Caco-2 (cell line): ENCODE results near the gene VIPR1. TPM values are rescaled to one million over a fixed set of nuclear protein-coding genes. Genes with fewer than 3 reads are reported as not detected.

Experiments used
- BruUV-seq: library from RNA; stranded (reverse); fragments of 400-500 nt; replicated peaks from 2 replicates; lab custom pipeline; 2021; lab: Mats Ljungman, UMichigan
- CTCF ChIA-PET: fragments of 300-600 bp; sonication (Branson Sonifier 250); formaldehyde crosslinking; loops from one replicate; lab custom pipeline; 2022; ENCODE audit warnings: antibody characterized with exemption; lab: Charles Lee
- POLR2A ChIA-PET: fragments of 300-600 bp; sonication (Branson Sonifier 250); formaldehyde crosslinking; loops from one replicate; lab custom pipeline; 2022; ENCODE audit warnings: antibody characterized with exemption; lab: Charles Lee
- DNase-seq, 2 experiments: peaks; one replicate each; pipeline versions ENCODE4 v3.0.0 to v3.0.0-alpha.2; 2020 to 2022
- H3K27me3 ChIP-seq: replicated peaks from 2 replicates; pipeline ENCODE4 v1.6.0; 2011; ENCODE audit warnings: low read length; ENCODE audit not compliant: control insufficient read depth, insufficient read depth
- H3K36me3 ChIP-seq: 2 replicates; pipeline ENCODE4 v1.5.1; 2011; ENCODE audit warnings: low read length; ENCODE audit not compliant: control insufficient read depth, insufficient read depth
- H3K4me1 ChIP-seq: fragments of 250-450 bp; sonication (Bioruptor Pico); 2 replicates; pipeline ENCODE4 v1.5.1; 2020; ENCODE audit warnings: mild to moderate bottlenecking
- H3K4me3 ChIP-seq: 2 replicates; pipeline ENCODE4 v1.5.1; 2011; ENCODE audit warnings: low read depth, mild to moderate bottlenecking, control low read depth, low read length
- H3K9me3 ChIP-seq: fragments of 250-450 bp; sonication (Bioruptor Pico); 2 replicates; pipeline ENCODE4 v1.5.1; 2020; ENCODE audit warnings: mild to moderate bottlenecking, moderate library complexity
- H3K27ac Mint-ChIP-seq: one replicate; pipeline ENCODE4 v1.8.0; 2022; ENCODE audit warnings: mixed read lengths; ENCODE audit not compliant: unreplicated experiment
- H3K27me3 Mint-ChIP-seq: one replicate; pipeline ENCODE4 v1.8.0; 2022; ENCODE audit warnings: mixed read lengths; ENCODE audit not compliant: insufficient read depth, unreplicated experiment
- H3K36me3 Mint-ChIP-seq: one replicate; pipeline ENCODE4 v1.8.0; 2022; ENCODE audit warnings: mild to moderate bottlenecking, mixed read lengths; ENCODE audit not compliant: insufficient read depth, unreplicated experiment
- H3K4me1 Mint-ChIP-seq: one replicate; pipeline ENCODE4 v1.8.0; 2022; ENCODE audit warnings: low read depth, mixed read lengths; ENCODE audit not compliant: unreplicated experiment
- H3K4me3 Mint-ChIP-seq: one replicate; pipeline ENCODE4 v1.8.0; 2022; ENCODE audit warnings: mild to moderate bottlenecking, moderate library complexity, mixed read lengths; ENCODE audit not compliant: unreplicated experiment
- H3K9me3 Mint-ChIP-seq: one replicate; pipeline ENCODE4 v1.8.0; 2022; ENCODE audit warnings: mixed read lengths; ENCODE audit not compliant: unreplicated experiment
- CTCF ChIP-seq, 2 experiments: fragments of 200-600 bp in 1 of 2; IDR thresholded peaks; 1 replicate in 1 of 2; 2 replicates in 1 of 2; pipeline versions ENCODE4 v1.5.1 to v1.8.0; 2011 to 2022; ENCODE audit warnings: antibody characterized with exemption in 1 of 2, control low read depth in 1 of 2, inconsistent platforms in 1 of 2, low read depth in 1 of 2, low read length in 1 of 2, mild to moderate bottlenecking in 1 of 2, moderate library complexity in 1 of 2; ENCODE audit not compliant: insufficient read depth in 1 of 2, severe bottlenecking in 1 of 2, unreplicated experiment in 1 of 2
- intact Hi-C: fragments of 100-400 bp; cut with micrococcal nuclease; formaldehyde crosslinking; loops from one replicate; pipeline ENCODE4 v1.10.0; 2022; ENCODE audit not compliant: unreplicated experiment
- total RNA-seq: library from RNA; stranded (reverse); gene quantifications from 2 replicates; pipeline ENCODE4 v1.2.3, GENCODE V29; 2022

The VIPR1 gene
- total RNA-seq, 1 experiment from 2014 or later = 3.8 TPM

DNA sequence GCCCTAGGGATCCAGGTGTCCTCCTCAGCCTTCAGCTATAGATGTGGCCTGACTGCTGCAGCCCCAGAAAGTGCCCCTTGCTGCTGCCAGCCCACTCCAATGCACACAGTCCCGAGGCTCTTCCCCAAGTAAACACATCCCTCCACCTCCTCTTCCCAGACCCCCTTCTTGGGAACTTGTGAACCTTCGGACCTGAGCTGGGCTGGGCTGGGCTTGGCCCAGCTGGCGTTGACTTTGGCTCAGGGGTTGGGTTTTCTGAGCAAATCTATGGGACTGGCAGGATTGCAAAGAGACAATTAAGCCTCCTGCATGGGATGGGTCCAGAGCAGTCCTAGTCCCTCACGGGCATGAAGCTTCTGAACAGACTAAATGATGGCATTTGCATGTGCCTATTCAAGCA is 14.7 kb downstream of the VIPR1 start:
- intact Hi-C loops = no loop called here
- BruUV-seq = no TSS peak
- CTCF ChIA-PET = no interaction called here
- no peak overlapping the region for H3K27ac Mint-ChIP-seq
- no peaks in the 10 kb centered on the region for H3K27me3 ChIP-seq
- H3K36me3 Mint-ChIP-seq = peaks cover 10% of the 10 kb centered on the region
- peaks cover 11% of the 10 kb centered on the region for H3K4me1 ChIP-seq
- peaks cover 13% of the 10 kb centered on the region for H3K4me1 Mint-ChIP-seq
- no peaks in the 10 kb centered on the region; the same call in 1 of the 2 replicates for H3K36me3 ChIP-seq
- no peak overlapping the region for H3K4me3 Mint-ChIP-seq
- H3K27me3 Mint-ChIP-seq = no peaks in the 10 kb centered on the region
- no peak for TF ChIP-seq CTCF (IDR thresholded peaks at IDR 0.05; ENCODE audit: insufficient read depth in 1 of 2, low read depth in 1 of 2, low read length in 1 of 2, severe bottlenecking in 1 of 2, unreplicated experiment in 1 of 2)
- no peaks in the 10 kb centered on the region for H3K9me3 ChIP-seq
- POLR2A ChIA-PET = no interaction called here
- H3K9me3 Mint-ChIP-seq = no peaks in the 10 kb centered on the region
- DNase-seq = no peak
- H3K4me3 ChIP-seq = no peak overlapping the region

GRCh38 chr3:42518800-42519567 is 16.5 kb downstream of the VIPR1 start:
- intact Hi-C loops = no loop called here
- Histone ChIP-seq H3K4me3 (no peak overlapping the region), H3K4me1 (peaks cover 11% of the 10 kb centered on the region), H3K36me3 (no peaks in the 10 kb centered on the region; the same call in 1 of the 2 replicates), H3K27me3 (no peaks in the 10 kb centered on the region), H3K9me3 (no peaks in the 10 kb centered on the region)
- TF ChIP-seq CTCF (IDR thresholded peaks at IDR 0.05; ENCODE audit: insufficient read depth in 1 of 2, low read depth in 1 of 2, low read length in 1 of 2, severe bottlenecking in 1 of 2, unreplicated experiment in 1 of 2) = no peak
- H3K27me3 Mint-ChIP-seq = no peaks in the 10 kb centered on the region
- BruUV-seq = no TSS peak
- no peaks in the 10 kb centered on the region for H3K9me3 Mint-ChIP-seq
- H3K4me3 Mint-ChIP-seq = no peak overlapping the region
- POLR2A ChIA-PET = no interaction called here
- peaks cover 13% of the 10 kb centered on the region for H3K4me1 Mint-ChIP-seq
- H3K36me3 Mint-ChIP-seq = peaks cover 6% of the 10 kb centered on the region
- CTCF ChIA-PET = no interaction called here
- H3K27ac Mint-ChIP-seq = no peak overlapping the region
- DNase-seq = no peak

- DNase-seq = no peak
- ChIA-PET POLR2A (no interaction called here), CTCF (no interaction called here)
- Histone ChIP-seq H3K9me3 (no peaks in the 10 kb centered on the region), H3K4me3 (no peak overlapping the region), H3K36me3 (no peaks in the 10 kb centered on the region; the same call in 1 of the 2 replicates), H3K27me3 (no peaks in the 10 kb centered on the region), H3K4me1 (peaks cover 11% of the 10 kb centered on the region)
- intact Hi-C loops = no loop called here
- no peak for TF ChIP-seq CTCF (IDR thresholded peaks at IDR 0.05; ENCODE audit: insufficient read depth in 1 of 2, low read depth in 1 of 2, low read length in 1 of 2, severe bottlenecking in 1 of 2, unreplicated experiment in 1 of 2)
- Mint-ChIP-seq H3K27ac (no peak overlapping the region), H3K4me3 (no peak overlapping the region), H3K36me3 (peaks cover 6% of the 10 kb centered on the region), H3K27me3 (no peaks in the 10 kb centered on the region), H3K9me3 (no peaks in the 10 kb centered on the region), H3K4me1 (peaks cover 13% of the 10 kb centered on the region)
- no TSS peak for BruUV-seq
Measured at GRCh38 chr3:42519568-42519962, 17.1 kb downstream of the VIPR1 start.
